ENCODE data around the gene FAM187B. TPM values are rescaled to one million over a fixed set of nuclear protein-coding genes. Genes with fewer than 3 reads are reported as not detected.

Gene FAM187B
- total and polyA plus RNA-seq, 2 of the 8 experiments (the other 6 are each of a cell fraction or from before 2014, with no cell fraction given) = not detected

- TF ChIP-seq, protein P1, sequence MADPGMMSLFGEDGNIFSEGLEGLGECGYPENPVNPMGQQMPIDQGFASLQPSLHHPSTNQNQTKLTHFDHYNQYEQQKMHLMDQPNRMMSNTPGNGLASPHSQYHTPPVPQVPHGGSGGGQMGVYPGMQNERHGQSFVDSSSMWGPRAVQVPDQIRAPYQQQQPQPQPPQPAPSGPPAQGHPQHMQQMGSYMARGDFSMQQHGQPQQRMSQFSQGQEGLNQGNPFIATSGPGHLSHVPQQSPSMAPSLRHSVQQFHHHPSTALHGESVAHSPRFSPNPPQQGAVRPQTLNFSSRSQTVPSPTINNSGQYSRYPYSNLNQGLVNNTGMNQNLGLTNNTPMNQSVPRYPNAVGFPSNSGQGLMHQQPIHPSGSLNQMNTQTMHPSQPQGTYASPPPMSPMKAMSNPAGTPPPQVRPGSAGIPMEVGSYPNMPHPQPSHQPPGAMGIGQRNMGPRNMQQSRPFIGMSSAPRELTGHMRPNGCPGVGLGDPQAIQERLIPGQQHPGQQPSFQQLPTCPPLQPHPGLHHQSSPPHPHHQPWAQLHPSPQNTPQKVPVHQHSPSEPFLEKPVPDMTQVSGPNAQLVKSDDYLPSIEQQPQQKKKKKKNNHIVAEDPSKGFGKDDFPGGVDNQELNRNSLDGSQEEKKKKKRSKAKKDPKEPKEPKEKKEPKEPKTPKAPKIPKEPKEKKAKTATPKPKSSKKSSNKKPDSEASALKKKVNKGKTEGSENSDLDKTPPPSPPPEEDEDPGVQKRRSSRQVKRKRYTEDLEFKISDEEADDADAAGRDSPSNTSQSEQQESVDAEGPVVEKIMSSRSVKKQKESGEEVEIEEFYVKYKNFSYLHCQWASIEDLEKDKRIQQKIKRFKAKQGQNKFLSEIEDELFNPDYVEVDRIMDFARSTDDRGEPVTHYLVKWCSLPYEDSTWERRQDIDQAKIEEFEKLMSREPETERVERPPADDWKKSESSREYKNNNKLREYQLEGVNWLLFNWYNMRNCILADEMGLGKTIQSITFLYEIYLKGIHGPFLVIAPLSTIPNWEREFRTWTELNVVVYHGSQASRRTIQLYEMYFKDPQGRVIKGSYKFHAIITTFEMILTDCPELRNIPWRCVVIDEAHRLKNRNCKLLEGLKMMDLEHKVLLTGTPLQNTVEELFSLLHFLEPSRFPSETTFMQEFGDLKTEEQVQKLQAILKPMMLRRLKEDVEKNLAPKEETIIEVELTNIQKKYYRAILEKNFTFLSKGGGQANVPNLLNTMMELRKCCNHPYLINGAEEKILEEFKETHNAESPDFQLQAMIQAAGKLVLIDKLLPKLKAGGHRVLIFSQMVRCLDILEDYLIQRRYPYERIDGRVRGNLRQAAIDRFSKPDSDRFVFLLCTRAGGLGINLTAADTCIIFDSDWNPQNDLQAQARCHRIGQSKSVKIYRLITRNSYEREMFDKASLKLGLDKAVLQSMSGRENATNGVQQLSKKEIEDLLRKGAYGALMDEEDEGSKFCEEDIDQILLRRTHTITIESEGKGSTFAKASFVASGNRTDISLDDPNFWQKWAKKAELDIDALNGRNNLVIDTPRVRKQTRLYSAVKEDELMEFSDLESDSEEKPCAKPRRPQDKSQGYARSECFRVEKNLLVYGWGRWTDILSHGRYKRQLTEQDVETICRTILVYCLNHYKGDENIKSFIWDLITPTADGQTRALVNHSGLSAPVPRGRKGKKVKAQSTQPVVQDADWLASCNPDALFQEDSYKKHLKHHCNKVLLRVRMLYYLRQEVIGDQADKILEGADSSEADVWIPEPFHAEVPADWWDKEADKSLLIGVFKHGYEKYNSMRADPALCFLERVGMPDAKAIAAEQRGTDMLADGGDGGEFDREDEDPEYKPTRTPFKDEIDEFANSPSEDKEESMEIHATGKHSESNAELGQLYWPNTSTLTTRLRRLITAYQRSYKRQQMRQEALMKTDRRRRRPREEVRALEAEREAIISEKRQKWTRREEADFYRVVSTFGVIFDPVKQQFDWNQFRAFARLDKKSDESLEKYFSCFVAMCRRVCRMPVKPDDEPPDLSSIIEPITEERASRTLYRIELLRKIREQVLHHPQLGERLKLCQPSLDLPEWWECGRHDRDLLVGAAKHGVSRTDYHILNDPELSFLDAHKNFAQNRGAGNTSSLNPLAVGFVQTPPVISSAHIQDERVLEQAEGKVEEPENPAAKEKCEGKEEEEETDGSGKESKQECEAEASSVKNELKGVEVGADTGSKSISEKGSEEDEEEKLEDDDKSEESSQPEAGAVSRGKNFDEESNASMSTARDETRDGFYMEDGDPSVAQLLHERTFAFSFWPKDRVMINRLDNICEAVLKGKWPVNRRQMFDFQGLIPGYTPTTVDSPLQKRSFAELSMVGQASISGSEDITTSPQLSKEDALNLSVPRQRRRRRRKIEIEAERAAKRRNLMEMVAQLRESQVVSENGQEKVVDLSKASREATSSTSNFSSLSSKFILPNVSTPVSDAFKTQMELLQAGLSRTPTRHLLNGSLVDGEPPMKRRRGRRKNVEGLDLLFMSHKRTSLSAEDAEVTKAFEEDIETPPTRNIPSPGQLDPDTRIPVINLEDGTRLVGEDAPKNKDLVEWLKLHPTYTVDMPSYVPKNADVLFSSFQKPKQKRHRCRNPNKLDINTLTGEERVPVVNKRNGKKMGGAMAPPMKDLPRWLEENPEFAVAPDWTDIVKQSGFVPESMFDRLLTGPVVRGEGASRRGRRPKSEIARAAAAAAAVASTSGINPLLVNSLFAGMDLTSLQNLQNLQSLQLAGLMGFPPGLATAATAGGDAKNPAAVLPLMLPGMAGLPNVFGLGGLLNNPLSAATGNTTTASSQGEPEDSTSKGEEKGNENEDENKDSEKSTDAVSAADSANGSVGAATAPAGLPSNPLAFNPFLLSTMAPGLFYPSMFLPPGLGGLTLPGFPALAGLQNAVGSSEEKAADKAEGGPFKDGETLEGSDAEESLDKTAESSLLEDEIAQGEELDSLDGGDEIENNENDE (IDR thresholded peaks at IDR 0.05; ENCODE audit: insufficient replicate concordance, low read length) = no peak
- TF ChIP-seq BRCA1 (IDR thresholded peaks at IDR 0.05; ENCODE audit: low read depth, low read length) (no peak), KDM4A (IDR thresholded peaks at IDR 0.05; ENCODE audit: low read depth, low read length, severe bottlenecking) (peak; percentile 3), POLR2AphosphoS5 (IDR thresholded peaks at IDR 0.05; ENCODE audit: low read depth, low read length) (peak; percentile 59), POLR2A (IDR thresholded peaks at IDR 0.05; ENCODE audit: control extremely low read depth in 1 of 2, low read depth in 2 of 2, low read length in 2 of 2) (peak in 1 of 2 experiments; percentile 50; a peak in 1 of 3 replicates), TAF1 (IDR thresholded peaks at IDR 0.05; ENCODE audit: low read depth, low read length) (no peak), ZNF274 (IDR thresholded peaks at IDR 0.05; ENCODE audit: borderline replicate concordance, extremely low read depth, low read length) (no peak), CHD1 (IDR thresholded peaks at IDR 0.05; ENCODE audit: low read depth, low read length) (no peak), EZH2 (IDR thresholded peaks at IDR 0.05; ENCODE audit: low read depth, low read length, severe bottlenecking) (no peak), SRF (IDR thresholded peaks at IDR 0.05; ENCODE audit: low read depth, low read length) (no peak), ASH2L (IDR thresholded peaks at IDR 0.05; ENCODE audit: low read length) (no peak)
These were observed 21.5 kb upstream of the FAM187B start (continued) for GRCh38 chr19:35249848-35250711.
